GM19239 (cell line): ENCODE results near the gene PPFIBP1.
"Not testable (repeated sequence)": the region's sequence is repeated elsewhere in the genome, so short reads cannot be mapped to it uniquely, and the experiment has no call there.

Experiments
- DNase-seq: peaks from one replicate; pipeline ENCODE4 v3.0.0; 2011; ENCODE audit warnings: low spot score; ENCODE audit not compliant: insufficient read length
- FAIRE-seq: peaks from 2 replicates; lab custom pipeline; 2011; peaks lifted over from hg19 to GRCh38; lab: Jason Lieb, UNC

PPFIBP1 gene

GRCh38 chr12:27537855-27538675, 14.1 kb downstream of the PPFIBP1 start:
- DNase-seq, result no peak
- FAIRE-seq, result peak; percentile 35

- FAIRE-seq, result no peak
- no peak for DNase-seq
Measured at GRCh38 chr12:27539191-27539631, 15.2 kb downstream of the PPFIBP1 start.

- FAIRE-seq, result no peak
- DNase-seq, result no peak
Measured at GRCh38 chr12:27541031-27541719, 17.2 kb downstream of the PPFIBP1 start.

- DNase-seq (no peak), FAIRE-seq (no peak)
Measured at GRCh38 chr12:27542628-27543027, 18.6 kb downstream of the PPFIBP1 start.

- FAIRE-seq, DNase-seq: not testable (repeated sequence)
Measured at GRCh38 chr12:27544858-27545257, 20.9 kb downstream of the PPFIBP1 start.

- DNase-seq, result no peak
- no peak for FAIRE-seq
Measured at GRCh38 chr12:27545665-27546064, 21.7 kb downstream of the PPFIBP1 start.

- FAIRE-seq, result no peak
- no peak for DNase-seq
Measured at GRCh38 chr12:27547592-27547991, 23.6 kb downstream of the PPFIBP1 start.

GRCh38 chr12:27548301-27549199, 24.5 kb downstream of the PPFIBP1 start:
- no peak for DNase-seq
- no peak for FAIRE-seq

- no peak for FAIRE-seq
- DNase-seq, result no peak
Measured at GRCh38 chr12:27549236-27549800, 25.3 kb downstream of the PPFIBP1 start.

- no peak for DNase-seq
- FAIRE-seq, result peak; percentile 73
Measured at GRCh38 chr12:27549801-27550652, 26.0 kb downstream of the PPFIBP1 start.

- no peak for FAIRE-seq
- DNase-seq, result no peak
Measured at GRCh38 chr12:27550653-27550975, 26.6 kb downstream of the PPFIBP1 start.

GRCh38 chr12:27551172-27551840, 27.3 kb downstream of the PPFIBP1 start:
- DNase-seq (no peak), FAIRE-seq (no peak)

GRCh38 chr12:27552235-27552634, 28.2 kb downstream of the PPFIBP1 start:
- DNase-seq, result no peak
- FAIRE-seq, result no peak

- DNase-seq (no peak), FAIRE-seq (no peak)
Measured at GRCh38 chr12:27552886-27553560, 29.0 kb downstream of the PPFIBP1 start.

GRCh38 chr12:27553941-27554340, 29.9 kb downstream of the PPFIBP1 start:
- FAIRE-seq (no peak), DNase-seq (no peak)

- FAIRE-seq, result peak; percentile 8
- no peak for DNase-seq
Measured at GRCh38 chr12:27554421-27555186, 30.6 kb downstream of the PPFIBP1 start.

- DNase-seq, result no peak
- FAIRE-seq, result no peak
Measured at GRCh38 chr12:27555361-27555760, 31.4 kb downstream of the PPFIBP1 start.
